H4 (cell line): ENCODE results near the gene KCNJ9. TPM values are rescaled to one million over a fixed set of nuclear protein-coding genes. Genes with fewer than 3 reads are reported as not detected.
"Not testable (repeated sequence)": the region's sequence is repeated elsewhere in the genome, so short reads cannot be mapped to it uniquely, and the experiment has no call there.

ENCODE experiments used
- DNase-seq: peaks from one replicate; pipeline ENCODE4 v3.0.0-alpha.2; 2015; ENCODE audit warnings: low spot score
- total RNA-seq: library from RNA; depleted of rRNA; stranded (reverse); fragments of >200 nt; shearing (Covaris generic); gene quantifications from 2 replicates; pipeline ENCODE4 v1.2.3, GENCODE V29; 2014

The KCNJ9 gene
- total RNA-seq, 1 experiment from 2014 or later: not detected

GRCh38 chr1:160125746-160126145 lies 44.4 kb downstream of the KCNJ9 start:
- DNase-seq: no peak

GRCh38 chr1:160126342-160126741 lies 45.0 kb downstream of the KCNJ9 start:
- not testable (repeated sequence) for DNase-seq

GRCh38 chr1:160127381-160127780 lies 46.0 kb downstream of the KCNJ9 start:
- DNase-seq: no peak

- peak; percentile 31 for DNase-seq
Measured at GRCh38 chr1:160127865-160128523, 46.7 kb downstream of the KCNJ9 start.

GRCh38 chr1:160128636-160129035 lies 47.3 kb downstream of the KCNJ9 start:
- DNase-seq: no peak

- no peak for DNase-seq
Measured at GRCh38 chr1:160129046-160129445, 47.7 kb downstream of the KCNJ9 start.

- DNase-seq: no peak
Measured at GRCh38 chr1:160129558-160129957, 48.2 kb downstream of the KCNJ9 start.

GRCh38 chr1:160129966-160130365 lies 48.6 kb downstream of the KCNJ9 start:
- no peak for DNase-seq

GRCh38 chr1:160130486-160130885 lies 49.1 kb downstream of the KCNJ9 start:
- DNase-seq: no peak

- no peak for DNase-seq
Measured at GRCh38 chr1:160130939-160131338, 49.6 kb downstream of the KCNJ9 start.

- no peak for DNase-seq
Measured at GRCh38 chr1:160131803-160132565, 50.6 kb downstream of the KCNJ9 start.

- DNase-seq: no peak
Measured at GRCh38 chr1:160133990-160134770, 52.8 kb downstream of the KCNJ9 start.

- DNase-seq: no peak
Measured at GRCh38 chr1:160134791-160135572, 53.6 kb downstream of the KCNJ9 start.

GRCh38 chr1:160136121-160136925 lies 55.0 kb downstream of the KCNJ9 start:
- DNase-seq: no peak

GRCh38 chr1:160136926-160137200 lies 55.5 kb downstream of the KCNJ9 start:
- no peak for DNase-seq

- no peak for DNase-seq
Measured at GRCh38 chr1:160137216-160137862, 56.0 kb downstream of the KCNJ9 start.

- DNase-seq: no peak
Measured at GRCh38 chr1:160139840-160140239, 58.5 kb downstream of the KCNJ9 start.
